Panc1 (cell line): ENCODE data around the gene FRMD4A. TPM values are rescaled to one million over a fixed set of nuclear protein-coding genes. Genes with fewer than 3 reads are reported as not detected.

Experiments used
- ATAC-seq: fragments of 200-7000 bp; cut with Tn5 transposase; 2 replicates; pipeline ENCODE4 v1.9.1; 2020; ENCODE audit warnings: mild to moderate bottlenecking, moderate library complexity
- BruUV-seq: library from RNA; stranded (reverse); fragments of 400-500 nt; replicated peaks from 2 replicates; lab custom pipeline; 2021; lab: Mats Ljungman, UMichigan
- CTCF ChIA-PET: fragments of 300-600 bp; sonication (Branson Sonifier 250); formaldehyde crosslinking; loops from one replicate; lab custom pipeline; 2022; ENCODE audit warnings: antibody characterized with exemption; lab: Charles Lee
- POLR2A ChIA-PET: fragments of 300-600 bp; sonication (Branson Sonifier 250); formaldehyde crosslinking; loops from one replicate; lab custom pipeline; 2022; ENCODE audit warnings: antibody characterized with exemption; lab: Charles Lee
- DNase-seq: peaks from one replicate; pipeline ENCODE4 v3.0.0-alpha.2; 2010; ENCODE audit warnings: low read depth, low spot score
- H3K27ac ChIP-seq: 2 replicates; pipeline ENCODE4 v1.5.1; 2011; ENCODE audit warnings: mild to moderate bottlenecking, low read length, inconsistent platforms
- H3K27me3 ChIP-seq: fragments of 200-500 bp; sonication (Bioruptor generic); 2 replicates; pipeline ENCODE4 v1.6.0; 2014; ENCODE audit warnings: low read length, inconsistent platforms; ENCODE audit not compliant: control insufficient read depth, insufficient read depth
- H3K36me3 ChIP-seq: fragments of 200-500 bp; sonication (Bioruptor generic); 2 replicates; pipeline ENCODE4 v1.5.1; 2014; ENCODE audit warnings: inconsistent platforms, mild to moderate bottlenecking, low read length, moderate library complexity; ENCODE audit not compliant: control insufficient read depth, insufficient read depth
- H3K4me1 ChIP-seq: 2 replicates; pipeline ENCODE4 v1.5.1; 2011; ENCODE audit warnings: inconsistent platforms, mild to moderate bottlenecking, low read length, moderate library complexity; ENCODE audit not compliant: control insufficient read depth, insufficient read depth
- H3K4me3 ChIP-seq, 2 experiments: 2 replicates each; pipeline ENCODE4 v1.5.1; 2011 to 2012; ENCODE audit warnings: low read depth in 2 of 2, low read length in 2 of 2, mild to moderate bottlenecking in 2 of 2, inconsistent platforms in 1 of 2, moderate library complexity in 1 of 2
- H3K9me3 ChIP-seq: fragments of 200-500 bp; sonication (Bioruptor generic); 2 replicates; pipeline ENCODE4 v1.5.1; 2014; ENCODE audit warnings: low read depth, mild to moderate bottlenecking, inconsistent platforms, low read length, moderate library complexity; ENCODE audit not compliant: control insufficient read depth, insufficient read depth
- POLR2AphosphoS5 ChIP-seq: IDR thresholded peaks from 2 replicates; pipeline ENCODE4 v1.6.1; 2012; ENCODE audit warnings: mild to moderate bottlenecking, low read depth, low read length, moderate library complexity
- REST ChIP-seq, 2 experiments: IDR thresholded peaks; 2 replicates each; pipeline ENCODE4 v1.6.1; 2011 to 2012; ENCODE audit warnings: low read depth in 2 of 2, control low read depth in 1 of 2, low read length in 1 of 2, mild to moderate bottlenecking in 1 of 2, moderate library complexity in 1 of 2; ENCODE audit not compliant: insufficient read depth in 1 of 2
- SIN3A ChIP-seq: IDR thresholded peaks from 2 replicates; pipeline ENCODE4 v1.6.1; 2012; ENCODE audit warnings: low read depth, mild to moderate bottlenecking, low read length, moderate library complexity, borderline replicate concordance; ENCODE audit not compliant: insufficient read depth
- TCF7L2 ChIP-seq: IDR thresholded peaks from 2 replicates; pipeline ENCODE4 v1.6.1; 2011; ENCODE audit warnings: mild to moderate bottlenecking, low read depth, low read length, inconsistent platforms
- in situ Hi-C: cut with HindIII; loops from 2 replicates; pipeline ENCODE4 v1.10.0; 2016; ENCODE audit warnings: low sequenced_read_pairs, low pct_unique_long_range_greater_than_20kb
- intact Hi-C: fragments of 100-400 bp; cut with micrococcal nuclease; formaldehyde crosslinking; loops from one replicate; pipeline ENCODE4 v1.10.0; 2022; ENCODE audit not compliant: unreplicated experiment
- total RNA-seq: library from RNA; stranded (reverse); gene quantifications from one replicate; pipeline ENCODE4 v1.2.1, GENCODE V29; 2021; ENCODE audit not compliant: unreplicated experiment
- TF ChIP-seq, protein P1 (sequence below): fragments of 450-650 bp; IDR thresholded peaks from 2 replicates; pipeline ENCODE4 v1.5.1; 2017; ENCODE audit warnings: mild to moderate bottlenecking

Gene FRMD4A
- total RNA-seq, 1 experiment from 2014 or later, result 7.1 TPM

- Histone ChIP-seq H3K36me3 (no peaks in the 10 kb centered on the region), H3K27ac (no peak overlapping the region), H3K27me3 (no peaks in the 10 kb centered on the region), H3K4me1 (no peaks in the 10 kb centered on the region), H3K4me3 (no peak overlapping the region), H3K9me3 (no peaks in the 10 kb centered on the region)
- no peak for ATAC-seq
- BruUV-seq, result no TSS peak
- ChIA-PET CTCF (no interaction called here), POLR2A (no interaction called here)
- in situ Hi-C loops (no loop called here), intact Hi-C loops (no loop called here)
- TF ChIP-seq SIN3A (no peak), TCF7L2 (no peak), POLR2AphosphoS5 (no peak), REST (IDR thresholded peaks at IDR 0.05; ENCODE audit: insufficient read depth in 1 of 2, low read depth in 2 of 2, low read length in 1 of 2) (no peak)
- TF ChIP-seq, protein P1, sequence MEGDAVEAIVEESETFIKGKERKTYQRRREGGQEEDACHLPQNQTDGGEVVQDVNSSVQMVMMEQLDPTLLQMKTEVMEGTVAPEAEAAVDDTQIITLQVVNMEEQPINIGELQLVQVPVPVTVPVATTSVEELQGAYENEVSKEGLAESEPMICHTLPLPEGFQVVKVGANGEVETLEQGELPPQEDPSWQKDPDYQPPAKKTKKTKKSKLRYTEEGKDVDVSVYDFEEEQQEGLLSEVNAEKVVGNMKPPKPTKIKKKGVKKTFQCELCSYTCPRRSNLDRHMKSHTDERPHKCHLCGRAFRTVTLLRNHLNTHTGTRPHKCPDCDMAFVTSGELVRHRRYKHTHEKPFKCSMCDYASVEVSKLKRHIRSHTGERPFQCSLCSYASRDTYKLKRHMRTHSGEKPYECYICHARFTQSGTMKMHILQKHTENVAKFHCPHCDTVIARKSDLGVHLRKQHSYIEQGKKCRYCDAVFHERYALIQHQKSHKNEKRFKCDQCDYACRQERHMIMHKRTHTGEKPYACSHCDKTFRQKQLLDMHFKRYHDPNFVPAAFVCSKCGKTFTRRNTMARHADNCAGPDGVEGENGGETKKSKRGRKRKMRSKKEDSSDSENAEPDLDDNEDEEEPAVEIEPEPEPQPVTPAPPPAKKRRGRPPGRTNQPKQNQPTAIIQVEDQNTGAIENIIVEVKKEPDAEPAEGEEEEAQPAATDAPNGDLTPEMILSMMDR, result no peak
- DNase-seq, result no peak
Measured at GRCh38 chr10:14182781-14183180, 147.9 kb downstream of the FRMD4A start.

DNA sequence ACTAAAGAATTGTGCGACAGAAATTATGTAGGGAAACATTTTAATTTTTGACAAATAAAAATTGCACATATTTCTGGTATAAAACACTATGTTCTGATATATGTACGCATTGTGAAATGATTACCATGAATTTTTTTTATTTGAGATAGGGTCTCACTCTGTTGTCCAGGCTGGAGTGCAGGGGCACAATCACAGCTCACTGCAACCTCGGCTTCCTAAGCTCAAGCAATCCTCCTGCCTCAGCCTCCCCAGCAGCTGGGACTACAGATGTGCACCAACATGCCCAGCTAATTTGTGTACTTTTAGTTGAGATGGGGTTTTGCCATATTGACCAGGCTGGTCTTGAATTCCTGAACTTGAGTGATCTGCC is 149.2 kb downstream of the FRMD4A start:
- DNase-seq (no peak), ATAC-seq (no peak)
- Histone ChIP-seq H3K27me3 (no peaks in the 10 kb centered on the region), H3K4me3 (no peak overlapping the region), H3K4me1 (no peaks in the 10 kb centered on the region), H3K27ac (no peak overlapping the region), H3K36me3 (no peaks in the 10 kb centered on the region), H3K9me3 (no peaks in the 10 kb centered on the region)
- CTCF ChIA-PET, result interaction anchor here (0.6 kb wide), 1 partner anchor 381 kb away, joined by 3 read pairs; no protein-coding TSS in a partner anchor
- TF ChIP-seq, protein P1, result no peak
- TF ChIP-seq POLR2AphosphoS5, result no peak
- no peak for TF ChIP-seq SIN3A
- TF ChIP-seq TCF7L2, result no peak
- TF ChIP-seq REST (IDR thresholded peaks at IDR 0.05; ENCODE audit: insufficient read depth in 1 of 2, low read depth in 2 of 2, low read length in 1 of 2), result no peak
- in situ Hi-C loops, result no loop called here
- POLR2A ChIA-PET, result no interaction called here
- no TSS peak for BruUV-seq
- intact Hi-C loops, result no loop called here
